GM12872 (cell line): ENCODE results near the gene THADA.

Experiments used
- TF ChIP-seq, protein P1 (sequence below): IDR thresholded peaks from 3 replicates; pipeline ENCODE4 v1.5.1; 2011; ENCODE audit warnings: low read depth, mild to moderate bottlenecking, low read length, moderate library complexity; ENCODE audit not compliant: insufficient read depth

Gene THADA

DNA sequence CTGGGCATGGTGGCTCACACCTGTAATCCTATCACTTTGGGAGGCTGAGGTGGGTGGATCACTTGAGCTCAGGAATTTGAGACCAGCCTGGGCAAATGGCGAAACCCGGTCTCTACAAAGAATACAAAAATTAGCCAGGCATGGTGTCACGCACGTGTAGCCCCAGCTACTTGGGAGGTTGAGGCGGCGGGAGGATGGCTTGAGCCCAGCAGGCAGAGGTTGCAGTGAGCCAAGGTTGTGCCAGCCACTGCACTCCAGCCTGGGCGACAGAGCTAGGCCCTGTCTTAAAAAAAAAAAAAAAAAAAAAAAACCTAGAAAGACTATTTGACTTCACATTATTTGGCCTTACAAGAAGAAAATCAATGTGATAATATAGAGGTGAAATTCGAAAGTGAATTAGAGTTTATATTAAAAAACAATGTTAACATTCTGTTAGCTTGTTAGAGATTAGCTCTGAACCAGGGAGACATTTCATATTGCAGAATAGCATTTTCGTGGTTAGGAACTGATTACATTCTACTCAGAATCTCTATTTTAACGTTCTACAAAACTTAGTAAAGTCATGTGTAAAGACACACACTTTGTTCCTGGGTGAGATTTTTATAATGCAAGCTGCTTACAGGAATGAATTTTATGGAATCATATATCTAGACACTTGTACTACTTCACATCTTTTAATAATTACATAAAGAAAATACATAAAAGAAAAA lies 120.5 kb downstream of the THADA start:
- TF ChIP-seq, protein P1, sequence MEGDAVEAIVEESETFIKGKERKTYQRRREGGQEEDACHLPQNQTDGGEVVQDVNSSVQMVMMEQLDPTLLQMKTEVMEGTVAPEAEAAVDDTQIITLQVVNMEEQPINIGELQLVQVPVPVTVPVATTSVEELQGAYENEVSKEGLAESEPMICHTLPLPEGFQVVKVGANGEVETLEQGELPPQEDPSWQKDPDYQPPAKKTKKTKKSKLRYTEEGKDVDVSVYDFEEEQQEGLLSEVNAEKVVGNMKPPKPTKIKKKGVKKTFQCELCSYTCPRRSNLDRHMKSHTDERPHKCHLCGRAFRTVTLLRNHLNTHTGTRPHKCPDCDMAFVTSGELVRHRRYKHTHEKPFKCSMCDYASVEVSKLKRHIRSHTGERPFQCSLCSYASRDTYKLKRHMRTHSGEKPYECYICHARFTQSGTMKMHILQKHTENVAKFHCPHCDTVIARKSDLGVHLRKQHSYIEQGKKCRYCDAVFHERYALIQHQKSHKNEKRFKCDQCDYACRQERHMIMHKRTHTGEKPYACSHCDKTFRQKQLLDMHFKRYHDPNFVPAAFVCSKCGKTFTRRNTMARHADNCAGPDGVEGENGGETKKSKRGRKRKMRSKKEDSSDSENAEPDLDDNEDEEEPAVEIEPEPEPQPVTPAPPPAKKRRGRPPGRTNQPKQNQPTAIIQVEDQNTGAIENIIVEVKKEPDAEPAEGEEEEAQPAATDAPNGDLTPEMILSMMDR: no peak

DNA sequence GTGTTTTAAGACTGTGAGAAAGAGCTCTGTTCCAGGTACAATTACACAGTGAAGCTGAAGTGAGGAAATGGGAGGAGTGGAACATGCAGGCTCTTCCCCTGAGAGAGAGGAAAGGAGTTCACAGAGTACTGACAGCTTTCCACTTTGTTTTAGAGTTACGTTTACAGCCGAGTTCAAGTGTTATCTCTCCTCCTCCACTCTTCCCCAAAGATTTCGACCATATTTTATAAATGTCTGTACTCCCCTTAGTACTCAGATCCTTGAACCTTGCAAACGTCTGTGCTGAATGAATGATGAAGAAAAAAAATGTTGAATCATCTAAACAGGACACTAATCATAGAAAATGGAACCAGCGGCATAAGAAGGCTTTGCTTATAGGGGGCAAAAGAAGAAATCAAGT lies 121.6 kb downstream of the THADA start:
- TF ChIP-seq, protein P1: no peak

DNA sequence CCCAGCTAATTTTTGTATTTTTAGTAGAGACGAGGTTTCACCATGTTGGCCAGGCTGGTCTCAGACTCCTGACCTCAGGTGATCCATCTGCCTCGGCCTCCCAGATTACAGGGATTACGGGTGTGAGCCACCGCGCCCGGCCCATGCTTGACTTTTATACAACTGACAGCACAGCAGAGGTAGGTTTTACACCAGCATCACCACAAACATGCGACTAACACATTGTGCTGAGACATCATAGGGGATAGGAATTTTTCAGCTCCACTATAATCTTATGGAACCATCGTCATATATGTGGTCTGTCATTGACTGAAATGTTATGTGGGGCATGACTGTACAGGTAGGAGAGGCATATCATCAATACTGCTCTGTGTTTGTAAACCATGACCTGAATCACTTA lies 122.1 kb downstream of the THADA start:
- TF ChIP-seq, protein P1: no peak

DNA sequence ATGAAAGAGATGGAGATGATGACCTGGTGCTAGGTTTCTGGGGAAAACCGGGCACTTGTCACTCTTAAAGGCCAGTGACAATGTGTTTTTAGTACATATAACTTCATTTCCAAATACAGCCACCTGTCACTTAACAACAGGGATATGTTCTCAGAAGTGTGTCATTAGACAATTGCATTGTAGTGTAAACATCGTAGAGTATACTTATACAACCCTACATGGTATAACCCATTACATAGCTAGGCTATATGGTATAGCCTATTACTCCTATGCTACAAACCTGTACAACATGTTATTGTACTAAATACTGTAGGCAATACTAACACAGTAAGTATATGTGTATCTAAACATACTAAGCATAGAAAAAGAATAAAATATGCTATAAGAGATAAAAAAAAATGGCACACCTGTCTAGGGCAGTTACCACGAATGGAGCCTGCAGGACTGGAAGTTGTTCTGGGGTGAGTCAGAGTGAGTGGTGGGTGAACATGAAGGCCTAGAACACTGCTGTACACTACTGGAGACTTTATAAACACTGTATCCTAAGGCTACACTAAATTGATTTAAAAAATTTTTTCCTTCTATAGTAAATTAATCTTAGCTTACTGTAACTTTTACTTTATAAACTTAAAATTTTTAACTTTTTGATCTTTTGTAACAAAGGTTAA lies 123.2 kb downstream of the THADA start:
- TF ChIP-seq, protein P1: no peak

DNA sequence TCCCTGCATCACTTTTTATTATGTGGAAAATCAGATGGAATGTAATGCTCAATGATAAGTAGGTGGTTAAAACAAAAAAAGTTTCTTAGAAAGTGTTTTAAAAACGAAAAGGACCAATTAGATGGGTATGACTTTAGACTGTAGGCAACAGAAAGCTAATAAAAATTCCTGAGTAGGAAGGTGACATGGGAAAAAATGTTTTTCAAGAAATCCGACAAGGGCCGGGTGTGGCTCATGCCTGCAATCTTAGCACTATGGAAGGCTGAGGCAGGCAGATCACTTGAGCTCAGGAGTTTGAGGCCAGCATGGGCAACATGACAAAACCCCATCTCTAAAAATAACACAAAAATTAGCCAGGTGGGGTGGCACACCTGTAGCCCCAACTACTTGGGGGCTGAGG lies 126.1 kb downstream of the THADA start:
- TF ChIP-seq, protein P1: no peak

DNA sequence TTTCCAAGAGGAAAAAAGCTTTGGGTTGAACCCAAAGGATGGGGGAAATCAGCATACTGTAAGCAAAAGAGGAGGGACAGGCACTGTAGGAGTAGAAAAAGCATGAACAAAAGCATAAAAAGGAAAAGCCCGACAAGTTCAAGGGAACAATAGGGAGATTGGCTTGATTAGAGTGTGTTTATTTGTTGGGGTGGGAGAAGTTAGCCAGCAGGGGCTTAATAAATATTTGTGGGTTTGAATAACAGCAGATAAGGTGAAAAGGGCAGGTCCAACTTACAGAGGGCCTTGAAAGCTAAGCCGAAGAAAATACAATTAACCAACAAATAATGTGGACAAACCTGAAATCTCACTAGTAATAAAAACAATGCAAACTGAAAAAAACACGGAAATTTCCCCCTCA lies 126.7 kb downstream of the THADA start:
- TF ChIP-seq, protein P1: no peak

DNA sequence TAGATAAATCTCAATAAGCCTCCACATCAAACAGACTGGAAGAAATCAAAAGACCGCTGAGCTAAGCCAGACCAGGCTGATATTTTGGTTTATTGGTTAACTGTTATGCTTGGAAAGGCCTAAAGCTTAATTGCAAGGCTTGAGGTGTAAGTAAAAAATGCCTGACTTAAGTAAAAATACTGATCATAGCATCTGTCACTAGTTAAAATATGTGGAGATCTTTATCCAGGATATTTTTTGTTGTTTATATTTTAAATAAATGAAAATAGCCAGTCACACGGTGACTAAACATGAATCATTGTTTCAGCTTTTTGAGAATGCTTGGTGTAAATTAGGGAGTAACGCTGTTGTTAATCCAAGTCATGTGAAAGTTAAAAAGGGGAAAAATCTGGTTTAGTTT lies 127.9 kb downstream of the THADA start:
- TF ChIP-seq, protein P1: no peak
